Parathyroid adenoma (tissue), 2 donors: ENCODE data around the gene ARAP2.

ENCODE experiments used
- H2AFZ ChIP-seq: fragments of 300-600 bp; sonication (generic); one replicate; pipeline ENCODE4 v1.7.0; 2017; ENCODE audit warnings: antibody characterized with exemption, mild to moderate bottlenecking
- H3K27ac ChIP-seq: fragments of 300-600 bp; sonication (generic); one replicate; pipeline ENCODE4 v1.7.0; 2017
- H3K27me3 ChIP-seq: fragments of 300-600 bp; sonication (generic); one replicate; pipeline ENCODE4 v1.7.0; 2017; ENCODE audit warnings: low read length; ENCODE audit not compliant: control insufficient read depth, insufficient read depth
- H3K36me3 ChIP-seq: fragments of 300-600 bp; sonication (generic); one replicate; pipeline ENCODE4 v1.7.0; 2017; ENCODE audit warnings: low read length; ENCODE audit not compliant: control insufficient read depth, insufficient read depth
- H3K4me1 ChIP-seq: fragments of 300-600 bp; sonication (generic); one replicate; pipeline ENCODE4 v1.7.0; 2017; ENCODE audit warnings: control low read depth
- H3K4me2 ChIP-seq: fragments of 300-600 bp; sonication (generic); one replicate; pipeline ENCODE4 v1.7.0; 2017; ENCODE audit warnings: low read length
- H3K4me3 ChIP-seq: fragments of 300-600 bp; sonication (generic); one replicate; pipeline ENCODE4 v1.7.0; 2017; ENCODE audit warnings: low read depth, low read length
- H3K79me2 ChIP-seq: fragments of 300-600 bp; sonication (generic); one replicate; pipeline ENCODE4 v1.7.0; 2017; ENCODE audit warnings: control low read depth
- H3K9ac ChIP-seq: fragments of 300-600 bp; sonication (generic); one replicate; pipeline ENCODE4 v1.7.0; 2017; ENCODE audit warnings: mild to moderate bottlenecking
- H3K9me3 ChIP-seq: fragments of 300-600 bp; sonication (generic); one replicate; pipeline ENCODE4 v1.7.0; 2017; ENCODE audit warnings: low read length; ENCODE audit not compliant: control insufficient read depth
- CTCF ChIP-seq: fragments of 300-600 bp; sonication (generic); IDR thresholded peaks from one replicate; pipeline ENCODE4 v1.7.0; 2017; ENCODE audit warnings: antibody characterized with exemption, mild to moderate bottlenecking
- donor health status: primary hyperparathyroidism.

ARAP2 gene

GRCh38 chr4:36024901-36025660 lies 219.2 kb downstream of the ARAP2 start:
- Histone ChIP-seq H3K9me3 (no peaks in the 10 kb centered on the region), H3K27ac (no peak overlapping the region), H3K27me3 (no peaks in the 10 kb centered on the region), H3K9ac (no peak overlapping the region), H3K4me3 (no peak overlapping the region), H3K4me1 (no peaks in the 10 kb centered on the region), H3K36me3 (no peaks in the 10 kb centered on the region), H3K4me2 (no peak overlapping the region), H3K79me2 (no peaks in the 10 kb centered on the region), H2AFZ (no peak overlapping the region)
- TF ChIP-seq CTCF, result no peak

GRCh38 chr4:36020351-36020750 lies 224.0 kb downstream of the ARAP2 start:
- no peaks in the 10 kb centered on the region for H3K4me1 ChIP-seq
- H3K9ac ChIP-seq, result no peak overlapping the region
- no peak overlapping the region for H2AFZ ChIP-seq
- H3K4me2 ChIP-seq, result no peak overlapping the region
- H3K36me3 ChIP-seq, result no peaks in the 10 kb centered on the region
- H3K79me2 ChIP-seq, result no peaks in the 10 kb centered on the region
- no peaks in the 10 kb centered on the region for H3K27me3 ChIP-seq
- H3K9me3 ChIP-seq, result no peaks in the 10 kb centered on the region
- no peak for TF ChIP-seq CTCF
- no peak overlapping the region for H3K27ac ChIP-seq
- no peak overlapping the region for H3K4me3 ChIP-seq
